ENCODE measurements around the gene GAS2. TPM values are rescaled to one million over a fixed set of nuclear protein-coding genes. Genes with fewer than 3 reads are reported as not detected.

GAS2 gene
- total and polyA plus RNA-seq, 2 donors (not counting 1 experiment from before 2014, with no cell fraction given) = 2.5 to 6.5 TPM

DNA sequence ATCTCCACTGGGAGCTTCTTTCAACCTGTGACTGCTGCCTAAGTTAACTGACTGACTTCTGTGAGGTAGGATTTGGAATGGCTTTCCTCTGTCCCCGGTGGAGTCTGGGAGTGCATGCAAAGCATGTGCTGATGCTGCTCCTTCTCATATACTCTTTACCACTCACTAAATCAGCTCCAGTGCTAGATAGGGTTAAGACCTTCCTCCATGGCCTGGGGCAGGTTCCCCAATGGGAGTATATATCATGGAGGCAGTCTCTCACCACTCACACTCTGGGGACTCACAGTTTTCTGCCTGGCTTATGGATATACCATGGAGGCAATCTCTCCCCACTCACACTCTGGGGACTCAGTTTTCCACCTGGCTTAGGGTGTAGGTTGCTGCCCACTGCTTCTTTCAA lies 30.7 kb upstream of the GAS2 start:
- H3K27me3 Mint-ChIP-seq = no peaks in the 10 kb centered on the region
- ChIA-PET POLR2A (no interaction called here), CTCF (no interaction called here)
- no peak overlapping the region for H3K9ac ChIP-seq (ENCODE audit: low read length)
- H3K4me3 Mint-ChIP-seq = no peak overlapping the region
- H3K9me3 ChIP-seq (ENCODE audit: control extremely low read depth in 1 of 3, control insufficient read depth in 2 of 3, insufficient read depth in 1 of 3, low read length in 2 of 3) = no peaks in the 10 kb centered on the region
- WGBS (ENCODE audit: insufficient coverage) = no CpG with 5 or more reads among the region's 1 CpG
- H3K27ac ChIP-seq (ENCODE audit: low read length in 2 of 2) = no peak overlapping the region
- no peak overlapping the region for H3K4me2 ChIP-seq (replicated peaks; ENCODE audit: low read depth, low read length, poor library complexity, severe bottlenecking)
- no peak overlapping the region for H2AFZ ChIP-seq (ENCODE audit: insufficient read depth, low read depth, low read length, poor library complexity, severe bottlenecking)
- H4K20me1 ChIP-seq (ENCODE audit: control insufficient read depth, insufficient read depth, low read length, poor library complexity, severe bottlenecking) = no peaks in the 10 kb centered on the region
- DNase-seq (no peak), ATAC-seq (ENCODE audit: low read depth) (no peak)
- H3K79me2 ChIP-seq (ENCODE audit: control insufficient read depth, insufficient read depth, low read length) = peaks cover under 1% of the 10 kb centered on the region
- H3K27me3 ChIP-seq (replicated peaks in 1 of 4; ENCODE audit: control extremely low read depth in 1 of 4, control insufficient read depth in 3 of 4, insufficient read depth in 4 of 4, low read length in 3 of 4) = no peaks in the 10 kb centered on the region
- no peaks in the 10 kb centered on the region for H3K4me1 Mint-ChIP-seq
- H3K4me1 ChIP-seq (ENCODE audit: control insufficient read depth in 2 of 2, insufficient read depth in 2 of 2, low read length in 2 of 2) = no peaks in the 10 kb centered on the region
- no peak overlapping the region for H3K4me3 ChIP-seq (ENCODE audit: control extremely low read depth in 1 of 5, extremely low read depth in 1 of 5, insufficient read depth in 1 of 5, low read depth in 2 of 5, low read length in 4 of 5)
- intact Hi-C loops (cut with micrococcal nuclease) = no loop called here
- H3K9me3 Mint-ChIP-seq (ENCODE audit: insufficient read depth) = no peaks in the 10 kb centered on the region
- H3K27ac Mint-ChIP-seq = no peak overlapping the region
- H3K36me3 ChIP-seq (replicated peaks in 1 of 2; ENCODE audit: control extremely low read depth in 1 of 2, control insufficient read depth in 1 of 2, extremely low read depth in 1 of 2, insufficient read depth in 2 of 2, low read length in 1 of 2) = no peaks in the 10 kb centered on the region
- TF ChIP-seq, protein P1, sequence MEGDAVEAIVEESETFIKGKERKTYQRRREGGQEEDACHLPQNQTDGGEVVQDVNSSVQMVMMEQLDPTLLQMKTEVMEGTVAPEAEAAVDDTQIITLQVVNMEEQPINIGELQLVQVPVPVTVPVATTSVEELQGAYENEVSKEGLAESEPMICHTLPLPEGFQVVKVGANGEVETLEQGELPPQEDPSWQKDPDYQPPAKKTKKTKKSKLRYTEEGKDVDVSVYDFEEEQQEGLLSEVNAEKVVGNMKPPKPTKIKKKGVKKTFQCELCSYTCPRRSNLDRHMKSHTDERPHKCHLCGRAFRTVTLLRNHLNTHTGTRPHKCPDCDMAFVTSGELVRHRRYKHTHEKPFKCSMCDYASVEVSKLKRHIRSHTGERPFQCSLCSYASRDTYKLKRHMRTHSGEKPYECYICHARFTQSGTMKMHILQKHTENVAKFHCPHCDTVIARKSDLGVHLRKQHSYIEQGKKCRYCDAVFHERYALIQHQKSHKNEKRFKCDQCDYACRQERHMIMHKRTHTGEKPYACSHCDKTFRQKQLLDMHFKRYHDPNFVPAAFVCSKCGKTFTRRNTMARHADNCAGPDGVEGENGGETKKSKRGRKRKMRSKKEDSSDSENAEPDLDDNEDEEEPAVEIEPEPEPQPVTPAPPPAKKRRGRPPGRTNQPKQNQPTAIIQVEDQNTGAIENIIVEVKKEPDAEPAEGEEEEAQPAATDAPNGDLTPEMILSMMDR (IDR thresholded peaks at IDR 0.05) = no peak
- TF ChIP-seq EZH2 (IDR thresholded peaks at IDR 0.05; ENCODE audit: borderline replicate concordance, insufficient read depth, low read depth, low read length, poor library complexity, severe bottlenecking) = no peak

DNA sequence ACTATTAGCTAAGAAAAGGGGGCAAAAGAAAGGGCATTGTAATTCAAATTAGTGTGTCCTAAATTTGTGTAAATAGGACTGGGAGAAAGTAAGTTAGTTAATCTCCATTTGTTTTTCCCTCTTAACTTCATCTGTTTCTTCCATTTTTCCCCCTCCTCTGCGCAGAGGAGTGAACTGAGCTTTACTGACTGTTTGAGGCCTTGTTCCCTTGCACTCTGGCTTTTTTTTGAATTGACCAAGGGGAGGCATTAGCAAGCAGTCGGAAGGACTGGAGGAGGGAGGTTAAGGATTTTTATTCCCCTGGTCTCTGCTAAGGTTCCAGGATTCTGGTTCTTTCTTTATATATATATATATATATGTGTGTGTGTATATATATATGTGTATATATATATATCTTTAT lies 25.5 kb upstream of the GAS2 start:
- Histone ChIP-seq H3K4me2 (replicated peaks; ENCODE audit: low read depth, low read length, poor library complexity, severe bottlenecking) (no peak overlapping the region), H3K9ac (ENCODE audit: low read length) (no peak overlapping the region), H3K4me3 (ENCODE audit: control extremely low read depth in 1 of 5, extremely low read depth in 1 of 5, insufficient read depth in 1 of 5, low read depth in 2 of 5, low read length in 4 of 5) (no peak overlapping the region), H4K20me1 (ENCODE audit: control insufficient read depth, insufficient read depth, low read length, poor library complexity, severe bottlenecking) (no peaks in the 10 kb centered on the region), H3K27ac (ENCODE audit: low read length in 2 of 2) (no peak overlapping the region), H2AFZ (ENCODE audit: insufficient read depth, low read depth, low read length, poor library complexity, severe bottlenecking) (no peak overlapping the region), H3K27me3 (replicated peaks in 1 of 4; ENCODE audit: control extremely low read depth in 1 of 4, control insufficient read depth in 3 of 4, insufficient read depth in 4 of 4, low read length in 3 of 4) (no peaks in the 10 kb centered on the region), H3K4me1 (ENCODE audit: control insufficient read depth in 2 of 2, insufficient read depth in 2 of 2, low read length in 2 of 2) (no peaks in the 10 kb centered on the region), H3K9me3 (ENCODE audit: control extremely low read depth in 1 of 3, control insufficient read depth in 2 of 3, insufficient read depth in 1 of 3, low read length in 2 of 3) (no peaks in the 10 kb centered on the region), H3K36me3 (replicated peaks in 1 of 2; ENCODE audit: control extremely low read depth in 1 of 2, control insufficient read depth in 1 of 2, extremely low read depth in 1 of 2, insufficient read depth in 2 of 2, low read length in 1 of 2) (no peaks in the 10 kb centered on the region), H3K79me2 (ENCODE audit: control insufficient read depth, insufficient read depth, low read length) (no peaks in the 10 kb centered on the region)
- DNase-seq (no peak), ATAC-seq (ENCODE audit: low read depth) (no peak)
- Mint-ChIP-seq H3K27ac (no peak overlapping the region), H3K4me3 (no peak overlapping the region), H3K9me3 (ENCODE audit: insufficient read depth) (no peaks in the 10 kb centered on the region), H3K27me3 (no peaks in the 10 kb centered on the region), H3K4me1 (no peaks in the 10 kb centered on the region)
- WGBS (ENCODE audit: insufficient coverage) = no CpG with 5 or more reads among the region's 2 CpGs
- ChIA-PET POLR2A (no interaction called here), CTCF (no interaction called here)
- intact Hi-C loops (cut with micrococcal nuclease) = no loop called here
- TF ChIP-seq, protein P1 (IDR thresholded peaks at IDR 0.05) = no peak
- TF ChIP-seq EZH2 (IDR thresholded peaks at IDR 0.05; ENCODE audit: borderline replicate concordance, insufficient read depth, low read depth, low read length, poor library complexity, severe bottlenecking) = no peak

All from B cell (primary cell).